SK-N-MC (cell line): ENCODE measurements around the gene NDUFA11.

ENCODE experiments used
- EZH2 ChIP-seq: fragments of 200-600 bp; sonication (generic); IDR thresholded peaks from one replicate; pipeline ENCODE4 v1.6.1; 2017; ENCODE audit warnings: antibody characterized with exemption
- POLR2AphosphoS5 ChIP-seq: IDR thresholded peaks from 2 replicates; pipeline ENCODE4 v1.6.1; 2012; ENCODE audit warnings: mild to moderate bottlenecking, low read depth, low read length, borderline replicate concordance

DNA sequence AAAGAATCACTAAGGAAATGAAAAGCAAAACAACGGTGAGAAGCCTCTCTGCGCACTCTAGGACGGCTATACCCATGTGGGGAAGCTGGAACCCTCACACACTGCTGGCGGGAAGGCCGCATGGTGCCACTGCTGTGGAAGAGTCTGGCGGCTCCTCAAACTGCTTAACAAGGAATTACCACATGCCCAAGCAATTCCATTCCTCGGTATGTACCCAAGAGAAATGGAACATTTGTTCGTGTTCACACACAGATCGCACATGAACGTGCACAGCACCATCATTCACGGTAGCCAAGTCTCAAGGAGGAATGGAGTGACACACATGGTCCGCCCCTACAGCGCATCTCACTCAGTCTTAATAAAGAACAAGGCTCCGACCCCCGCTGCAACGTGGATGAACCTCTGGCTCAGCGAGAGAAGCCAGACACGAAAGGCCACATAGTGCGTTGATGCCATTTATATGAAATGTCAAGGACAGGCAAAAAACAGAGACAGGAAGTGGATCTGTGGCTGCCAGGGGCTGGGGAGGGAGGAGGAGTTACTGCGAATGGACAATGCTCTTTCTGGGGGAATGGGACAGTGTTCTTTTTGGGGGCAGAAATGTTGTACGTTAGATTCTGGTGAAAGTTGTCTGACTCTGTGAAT lies 18.0 kb upstream of the NDUFA11 start:
- TF ChIP-seq POLR2AphosphoS5 (no peak), EZH2 (no peak)
